PC-3 (cell line): ENCODE results near the gene RSPH6A. TPM values are rescaled to one million over a fixed set of nuclear protein-coding genes. Genes with fewer than 3 reads are reported as not detected.

Source experiments
- ATAC-seq: fragments of 200-7000 bp; cut with Tn5 transposase; 2 replicates; pipeline ENCODE4 v1.9.1; 2020; ENCODE audit warnings: mild to moderate bottlenecking, moderate library complexity
- BruUV-seq: library from RNA; stranded (reverse); fragments of 400-500 nt; replicated peaks from 2 replicates; lab custom pipeline; 2021; lab: Mats Ljungman, UMichigan
- CTCF ChIA-PET: fragments of 300-600 bp; sonication (Branson Sonifier 250); formaldehyde crosslinking; loops from one replicate; lab custom pipeline; 2022; ENCODE audit warnings: antibody characterized with exemption; lab: Charles Lee
- POLR2A ChIA-PET: fragments of 300-600 bp; sonication (Branson Sonifier 250); formaldehyde crosslinking; loops from one replicate; lab custom pipeline; 2022; ENCODE audit warnings: antibody characterized with exemption; ENCODE audit not compliant: unreplicated experiment; lab: Charles Lee
- DNase-seq: peaks from one replicate; pipeline ENCODE4 v3.0.0-alpha.2; 2015
- H2AFZ ChIP-seq: fragments of 300-600 bp; sonication (generic); 2 replicates; pipeline ENCODE4 v1.6.0; 2016; ENCODE audit warnings: antibody characterized with exemption, low read length
- H3F3A ChIP-seq: fragments of 300-600 bp; sonication (generic); one replicate; pipeline ENCODE4 v1.6.0; 2017; ENCODE audit warnings: antibody characterized with exemption, low read length, control low read depth, mild to moderate bottlenecking; ENCODE audit not compliant: unreplicated experiment
- H3K27ac ChIP-seq: fragments of 300-600 bp; sonication (generic); 2 replicates; pipeline ENCODE4 v1.5.1; 2016; ENCODE audit warnings: mild to moderate bottlenecking, low read length
- H3K27me3 ChIP-seq: fragments of 300-600 bp; sonication (generic); 2 replicates; pipeline ENCODE4 v1.6.1; 2016; ENCODE audit warnings: low read length, mixed read lengths
- H3K36me3 ChIP-seq: fragments of 300-600 bp; sonication (generic); 2 replicates; pipeline ENCODE4 v1.6.1; 2016; ENCODE audit warnings: low read depth, mixed run types, low read length, mixed read lengths
- H3K4me1 ChIP-seq: fragments of 300-600 bp; sonication (generic); 2 replicates; pipeline ENCODE4 v1.5.1; 2016; ENCODE audit warnings: low read length; ENCODE audit not compliant: insufficient read depth
- H3K4me2 ChIP-seq: fragments of 300-600 bp; sonication (generic); 2 replicates; pipeline ENCODE4 v1.6.0; 2016; ENCODE audit warnings: low read length
- H3K4me3 ChIP-seq: fragments of 300-600 bp; sonication (generic); 2 replicates; pipeline ENCODE4 v1.5.1; 2016; ENCODE audit warnings: mild to moderate bottlenecking, low read length, mixed read lengths
- H3K79me2 ChIP-seq: fragments of 300-600 bp; sonication (generic); 2 replicates; pipeline ENCODE4 v1.6.1; 2017; ENCODE audit warnings: low read length, mixed read lengths
- H3K9ac ChIP-seq: fragments of 300-600 bp; sonication (generic); 2 replicates; pipeline ENCODE4 v1.6.0; 2016; ENCODE audit warnings: mild to moderate bottlenecking, low read length
- H3K9me2 ChIP-seq: fragments of 300-600 bp; sonication (generic); replicated peaks from 2 replicates; pipeline ENCODE4 v1.6.1; 2016; ENCODE audit warnings: mixed run types, low read length, mixed read lengths
- H3K9me3 ChIP-seq: fragments of 300-600 bp; sonication (generic); 2 replicates; pipeline ENCODE4 v1.6.1; 2016; ENCODE audit warnings: low read length, mixed read lengths
- H4K20me1 ChIP-seq: fragments of 300-600 bp; sonication (generic); 2 replicates; pipeline ENCODE4 v1.6.1; 2016; ENCODE audit warnings: low read length, mixed read lengths
- EZH2 ChIP-seq: fragments of 300-600 bp; sonication (generic); IDR thresholded peaks from one replicate; pipeline ENCODE4 v1.6.1; 2017; ENCODE audit warnings: antibody characterized with exemption, mild to moderate bottlenecking, low read length; ENCODE audit not compliant: unreplicated experiment
- EZH2phosphoT487 ChIP-seq: fragments of 300-600 bp; sonication (generic); IDR thresholded peaks from 2 replicates; pipeline ENCODE4 v1.6.1; 2018; ENCODE audit warnings: mild to moderate bottlenecking, antibody characterized with exemption, low read length, borderline replicate concordance
- intact Hi-C: fragments of 100-400 bp; cut with micrococcal nuclease; formaldehyde crosslinking; loops from 2 replicates; pipeline ENCODE4 v1.9.0; 2023
- total RNA-seq: library from RNA; depleted of rRNA; stranded (reverse); fragments of >200 nt; gene quantifications from 2 replicates; pipeline ENCODE4 v1.2.3, GENCODE V29; 2014
- TF ChIP-seq, protein P1 (sequence below): fragments of 300-600 bp; sonication (generic); conservative IDR thresholded peaks from 2 replicates; pipeline ENCODE4 v1.5.1; 2017; ENCODE audit warnings: antibody characterized with exemption, low read depth, mild to moderate bottlenecking, low read length

RSPH6A gene
- total RNA-seq, 1 experiment from 2014 or later, result not detected

GRCh38 chr19:45781214-45782161 is 33.6 kb downstream of the RSPH6A start:
- TF ChIP-seq EZH2phosphoT487 (no peak), EZH2 (no peak)
- TF ChIP-seq, protein P1, sequence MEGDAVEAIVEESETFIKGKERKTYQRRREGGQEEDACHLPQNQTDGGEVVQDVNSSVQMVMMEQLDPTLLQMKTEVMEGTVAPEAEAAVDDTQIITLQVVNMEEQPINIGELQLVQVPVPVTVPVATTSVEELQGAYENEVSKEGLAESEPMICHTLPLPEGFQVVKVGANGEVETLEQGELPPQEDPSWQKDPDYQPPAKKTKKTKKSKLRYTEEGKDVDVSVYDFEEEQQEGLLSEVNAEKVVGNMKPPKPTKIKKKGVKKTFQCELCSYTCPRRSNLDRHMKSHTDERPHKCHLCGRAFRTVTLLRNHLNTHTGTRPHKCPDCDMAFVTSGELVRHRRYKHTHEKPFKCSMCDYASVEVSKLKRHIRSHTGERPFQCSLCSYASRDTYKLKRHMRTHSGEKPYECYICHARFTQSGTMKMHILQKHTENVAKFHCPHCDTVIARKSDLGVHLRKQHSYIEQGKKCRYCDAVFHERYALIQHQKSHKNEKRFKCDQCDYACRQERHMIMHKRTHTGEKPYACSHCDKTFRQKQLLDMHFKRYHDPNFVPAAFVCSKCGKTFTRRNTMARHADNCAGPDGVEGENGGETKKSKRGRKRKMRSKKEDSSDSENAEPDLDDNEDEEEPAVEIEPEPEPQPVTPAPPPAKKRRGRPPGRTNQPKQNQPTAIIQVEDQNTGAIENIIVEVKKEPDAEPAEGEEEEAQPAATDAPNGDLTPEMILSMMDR, result no peak
- peaks cover 49% of the 10 kb centered on the region for H3K4me1 ChIP-seq
- POLR2A ChIA-PET, result no interaction called here

GRCh38 chr19:45780448-45781213 is 34.5 kb downstream of the RSPH6A start:
- H3K9me3 ChIP-seq, result no peaks in the 10 kb centered on the region
- no peak overlapping the region for H3K4me3 ChIP-seq
- no peak for ATAC-seq
- H3K79me2 ChIP-seq, result no peaks in the 10 kb centered on the region
- no peak for DNase-seq
- H3K27me3 ChIP-seq, result no peaks in the 10 kb centered on the region
- no peak overlapping the region for H3K9ac ChIP-seq
- CTCF ChIA-PET, result interaction anchor here (1.3 kb wide), 1 partner anchor 12 kb away, joined by 4 read pairs; the partner anchor contains the start of gene SIX5
- H3K9me2 ChIP-seq, result no peaks in the 10 kb centered on the region
- intact Hi-C loops, result no loop called here
- H4K20me1 ChIP-seq, result no peaks in the 10 kb centered on the region
- POLR2A ChIA-PET, result no interaction called here
- H3K4me2 ChIP-seq, result peak overlapping the region; percentile 72
- H3K36me3 ChIP-seq, result no peaks in the 10 kb centered on the region
- TF ChIP-seq EZH2 (no peak), EZH2phosphoT487 (no peak)
- TF ChIP-seq, protein P1, result no peak
- H3K4me1 ChIP-seq, result peaks cover 49% of the 10 kb centered on the region
- no peaks in the 10 kb centered on the region for H3F3A ChIP-seq
- BruUV-seq, result no TSS peak
- no peak overlapping the region for H2AFZ ChIP-seq
- H3K27ac ChIP-seq, result peak overlapping the region; percentile 40; the same call in 1 of the 2 replicates

More at GRCh38 chr19:45781214-45782161, 33.6 kb downstream of the RSPH6A start:
- BruUV-seq, result no TSS peak
- H3K79me2 ChIP-seq, result no peaks in the 10 kb centered on the region
- H3K27me3 ChIP-seq, result no peaks in the 10 kb centered on the region
- CTCF ChIA-PET, result interaction anchor here (0.6 to 1.3 kb wide), 3 partner anchors 12 to 35 kb away, joined by 3 to 7 read pairs (median 4); partner anchors contain the start of gene SIX5
- H3K4me3 ChIP-seq, result no peak overlapping the region; the same call in 1 of the 2 replicates
- peak overlapping the region; percentile 72 for H3K4me2 ChIP-seq
- no peaks in the 10 kb centered on the region for H3K9me2 ChIP-seq
- H3K9ac ChIP-seq, result no peak overlapping the region
- H3F3A ChIP-seq, result no peaks in the 10 kb centered on the region
- no peaks in the 10 kb centered on the region for H3K36me3 ChIP-seq
- H2AFZ ChIP-seq, result no peak overlapping the region
- H3K27ac ChIP-seq, result peak overlapping the region; percentile 40; the same call in 1 of the 2 replicates
- H4K20me1 ChIP-seq, result no peaks in the 10 kb centered on the region
- DNase-seq (peak; percentile 71), ATAC-seq (peak; percentile 37)
- intact Hi-C loops, result no loop called here
- H3K9me3 ChIP-seq, result no peaks in the 10 kb centered on the region
